RPMI7951 (cell line): ENCODE results near the gene KNG1. TPM values are rescaled to one million over a fixed set of nuclear protein-coding genes. Genes with fewer than 3 reads are reported as not detected.
"Not testable (repeated sequence)": the region's sequence is repeated elsewhere in the genome, so short reads cannot be mapped to it uniquely, and the experiment has no call there.

ENCODE experiments used
- DNase-seq: peaks from one replicate; pipeline ENCODE4 v3.0.0-alpha.2; 2012; ENCODE audit warnings: low read depth
- total RNA-seq: library from RNA; depleted of rRNA; stranded (reverse); fragments of >200 nt; shearing (Covaris generic); gene quantifications from 2 replicates; pipeline ENCODE4 v1.2.3, GENCODE V29; 2014

Gene KNG1
- total RNA-seq, 1 experiment from 2014 or later = not detected

- no peak for DNase-seq
Measured at GRCh38 chr3:186708983-186709679, 8.0 kb upstream of the KNG1 start.

DNA sequence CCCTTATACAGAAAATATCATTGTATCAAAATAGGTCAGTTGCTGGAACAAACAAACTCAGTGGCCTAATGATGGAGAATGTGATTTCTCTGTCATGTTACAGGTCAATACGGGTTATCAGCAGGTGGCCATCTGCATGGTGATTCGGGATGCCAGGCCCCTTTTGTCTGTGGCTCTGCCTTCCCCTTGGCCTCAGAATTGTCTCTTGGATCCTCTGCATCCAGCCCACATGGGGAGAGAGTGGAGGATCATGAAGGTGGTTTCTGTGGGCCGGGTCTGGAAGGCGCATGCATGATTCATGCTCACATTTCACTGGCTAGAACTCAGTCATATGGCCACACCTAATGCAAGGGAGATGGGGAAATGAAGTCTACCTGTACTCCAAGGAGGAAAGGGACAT lies 6.5 kb upstream of the KNG1 start:
- not testable (repeated sequence) for DNase-seq

GRCh38 chr3:186713499-186713898 lies 3.7 kb upstream of the KNG1 start:
- no peak for DNase-seq

DNA sequence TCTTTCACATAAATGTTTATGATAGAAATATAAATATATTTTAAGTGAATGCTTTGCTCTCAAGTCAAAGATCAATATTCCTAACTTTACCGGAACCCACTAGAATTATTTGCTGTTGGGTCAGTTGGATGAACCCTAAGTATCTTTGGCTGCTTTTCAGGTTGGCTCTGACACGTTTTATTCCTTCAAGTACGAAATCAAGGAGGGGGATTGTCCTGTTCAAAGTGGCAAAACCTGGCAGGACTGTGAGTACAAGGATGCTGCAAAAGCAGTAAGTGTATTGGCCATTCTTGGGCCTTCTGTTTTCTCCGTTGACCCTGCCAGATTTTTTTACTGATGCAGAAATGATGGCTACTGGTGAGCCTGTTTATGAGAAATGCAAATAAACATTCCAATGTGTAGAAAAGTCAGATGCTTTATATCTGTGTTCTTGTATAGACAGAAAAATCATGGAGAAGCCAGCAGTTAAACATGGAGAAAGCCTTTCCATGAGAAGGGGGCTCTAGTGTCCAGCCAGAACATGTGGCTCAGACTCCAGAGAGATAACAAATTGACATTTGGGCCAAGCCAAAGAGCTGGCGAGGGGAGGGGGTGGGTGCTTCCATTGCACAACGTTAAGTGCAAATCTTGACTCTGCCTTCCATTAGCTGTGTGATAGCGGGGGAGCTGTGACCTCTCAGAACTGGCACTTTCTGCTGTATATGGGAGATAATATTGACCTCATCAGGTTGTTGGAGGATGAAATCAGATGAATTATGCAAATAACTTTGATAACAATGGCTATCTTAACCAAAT lies 3.0 kb downstream of the KNG1 start:
- no peak for DNase-seq

- peak; percentile 25 for DNase-seq
Measured at GRCh38 chr3:186722457-186722856, 5.3 kb downstream of the KNG1 start.

GRCh38 chr3:186724911-186725310 lies 7.8 kb downstream of the KNG1 start:
- no peak for DNase-seq

GRCh38 chr3:186732169-186732766 lies 15.1 kb downstream of the KNG1 start:
- no peak for DNase-seq

DNA sequence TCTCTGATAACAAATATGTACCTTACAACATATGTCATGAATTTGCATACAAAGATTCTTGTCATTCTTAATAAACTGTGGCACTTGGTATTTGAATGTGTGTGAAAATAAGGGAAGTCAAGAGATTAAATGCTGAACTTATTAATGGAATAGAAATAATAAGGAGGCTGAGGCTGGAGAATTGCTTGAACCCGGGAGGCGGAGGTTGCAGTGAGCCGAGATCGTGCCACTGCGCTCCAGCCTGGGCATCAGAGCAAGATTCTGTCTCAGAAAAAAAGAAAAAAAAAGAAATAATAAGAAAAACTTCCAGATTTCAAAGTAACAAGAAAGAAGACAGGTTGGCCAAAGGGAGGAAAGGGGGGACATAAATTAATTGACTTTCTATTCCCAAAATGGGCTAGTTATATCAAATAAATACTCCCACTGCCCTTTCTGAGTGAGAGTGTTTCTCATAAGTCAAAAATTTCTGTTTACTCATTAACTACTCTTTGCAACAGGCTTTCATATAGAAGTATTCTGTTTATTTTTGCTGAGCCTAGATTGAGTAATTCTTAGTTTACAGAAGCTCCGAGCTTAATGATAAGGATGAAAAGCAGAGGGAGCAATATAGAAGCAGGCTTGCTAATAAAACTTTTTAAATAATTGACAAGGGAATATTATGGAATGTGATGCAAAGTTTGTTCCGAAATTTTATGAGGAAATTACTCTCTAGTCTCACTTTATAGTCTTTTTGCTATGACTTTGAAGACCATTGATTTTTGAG lies 25.6 kb downstream of the KNG1 start:
- no peak for DNase-seq

DNA sequence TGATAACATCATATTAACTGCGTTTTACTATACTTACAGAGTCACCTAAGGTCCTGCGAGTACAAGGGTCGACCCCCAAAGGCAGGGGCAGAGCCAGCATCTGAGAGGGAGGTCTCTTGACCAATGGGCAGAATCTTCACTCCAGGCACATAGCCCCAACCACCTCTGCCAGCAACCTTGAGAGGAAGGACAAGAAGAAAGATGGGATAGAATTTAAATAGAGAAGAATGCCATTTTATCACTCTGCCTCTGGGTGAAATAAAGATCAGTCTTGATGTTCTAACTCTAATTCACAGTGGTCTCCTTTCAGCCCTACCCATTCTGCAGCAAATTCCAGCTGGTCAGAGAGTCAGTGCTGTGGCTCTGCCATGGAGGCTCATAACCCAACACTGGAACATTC lies 26.5 kb downstream of the KNG1 start:
- no peak for DNase-seq

DNA sequence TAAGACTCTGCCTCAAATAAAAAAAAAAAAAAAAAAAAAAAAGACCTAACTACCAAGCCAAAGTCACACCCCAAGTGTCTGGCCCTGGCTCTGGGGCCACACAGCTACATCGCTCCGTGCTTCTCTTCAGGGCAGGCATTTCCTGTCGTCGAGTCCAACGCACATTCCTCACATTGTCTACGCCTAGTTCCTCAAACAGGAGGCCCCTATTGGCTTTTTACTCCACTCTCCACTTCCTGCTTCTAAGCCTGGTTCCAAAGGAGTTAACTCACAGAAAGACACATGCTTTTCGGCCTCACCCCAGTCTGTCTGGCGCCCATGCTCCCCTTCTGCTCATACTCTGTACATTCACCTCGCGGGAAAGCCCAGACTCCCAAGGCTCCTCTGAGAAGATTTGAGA lies 28.8 kb downstream of the KNG1 start:
- DNase-seq = peak; percentile 30

DNA sequence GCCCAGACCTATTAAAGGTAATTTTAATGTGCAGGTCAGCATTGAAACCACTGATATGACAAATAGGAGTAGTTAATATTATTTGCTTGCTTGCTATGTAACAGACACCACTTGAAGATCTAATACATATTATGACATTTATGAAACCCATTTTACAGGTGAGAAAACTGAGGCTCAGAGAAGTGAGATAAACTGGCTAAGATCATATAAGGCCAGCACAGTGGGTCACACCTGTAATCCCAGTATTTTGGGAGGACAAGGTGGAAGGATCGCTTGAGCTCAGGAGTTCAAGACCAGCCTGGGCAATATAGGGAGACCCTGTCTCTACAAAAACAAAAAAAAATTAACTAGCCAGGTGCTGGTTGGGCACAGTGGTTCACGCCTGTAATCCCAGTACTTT lies 33.2 kb downstream of the KNG1 start:
- DNase-seq = no peak

DNA sequence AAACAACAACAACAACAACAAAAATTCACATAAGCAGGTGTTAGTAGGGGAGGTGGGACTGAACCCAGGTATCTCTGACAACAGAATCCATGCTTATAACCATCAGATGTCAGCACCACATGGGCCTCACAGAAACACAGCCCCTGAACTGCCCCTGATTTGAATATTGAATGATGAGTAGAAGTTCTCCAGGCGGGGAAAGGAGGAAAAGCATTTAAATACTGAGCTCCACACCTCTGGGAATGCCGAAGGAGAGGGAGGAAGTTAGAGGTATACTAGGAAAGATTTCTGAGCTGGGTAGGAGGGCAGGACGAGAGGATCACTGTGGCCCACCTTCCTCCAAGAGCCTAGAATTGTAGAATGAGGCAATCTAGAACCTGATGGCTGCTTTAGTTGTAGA lies 34.3 kb downstream of the KNG1 start:
- DNase-seq = no peak

DNA sequence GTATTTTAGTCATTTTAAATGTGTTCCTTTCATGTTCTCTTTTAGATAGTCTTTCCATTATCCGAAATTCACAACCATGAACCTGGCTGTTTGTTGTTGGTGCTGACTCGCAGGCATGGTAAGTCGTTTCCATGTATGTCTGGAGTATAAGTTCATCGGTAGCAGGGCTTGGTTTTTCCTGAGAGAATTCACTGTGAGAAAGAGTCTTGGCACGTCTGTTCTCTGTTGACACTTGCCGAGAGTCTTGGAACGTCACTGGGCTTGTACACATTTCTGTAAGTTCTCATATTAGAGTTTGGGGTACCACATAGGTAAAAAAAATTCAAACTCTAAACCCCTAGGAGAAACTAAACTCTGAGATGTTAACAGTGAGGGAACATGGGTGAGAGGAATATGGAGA lies 36.8 kb downstream of the KNG1 start:
- DNase-seq = no peak

GRCh38 chr3:186754871-186755270 lies 37.7 kb downstream of the KNG1 start:
- no peak for DNase-seq

DNA sequence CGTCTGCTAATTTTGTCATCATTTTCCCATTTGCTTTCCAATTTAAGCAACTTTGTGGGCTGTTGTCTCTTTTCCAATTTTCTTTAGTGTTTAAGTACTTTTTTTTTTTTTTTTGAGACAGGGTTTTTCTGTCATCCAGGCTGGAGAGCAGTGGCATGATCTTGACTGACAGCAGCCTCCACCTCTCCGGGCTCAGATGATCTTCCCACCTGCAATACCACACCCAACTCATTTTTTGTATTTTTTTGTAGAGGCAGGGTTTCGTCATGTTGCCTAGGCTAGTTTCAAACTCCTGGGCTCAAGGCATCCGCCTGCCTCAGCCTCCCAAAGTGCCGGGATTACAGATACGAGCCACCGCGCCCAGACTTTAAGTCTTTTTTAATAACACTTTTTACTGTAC lies 40.1 kb downstream of the KNG1 start:
- DNase-seq = no peak

DNA sequence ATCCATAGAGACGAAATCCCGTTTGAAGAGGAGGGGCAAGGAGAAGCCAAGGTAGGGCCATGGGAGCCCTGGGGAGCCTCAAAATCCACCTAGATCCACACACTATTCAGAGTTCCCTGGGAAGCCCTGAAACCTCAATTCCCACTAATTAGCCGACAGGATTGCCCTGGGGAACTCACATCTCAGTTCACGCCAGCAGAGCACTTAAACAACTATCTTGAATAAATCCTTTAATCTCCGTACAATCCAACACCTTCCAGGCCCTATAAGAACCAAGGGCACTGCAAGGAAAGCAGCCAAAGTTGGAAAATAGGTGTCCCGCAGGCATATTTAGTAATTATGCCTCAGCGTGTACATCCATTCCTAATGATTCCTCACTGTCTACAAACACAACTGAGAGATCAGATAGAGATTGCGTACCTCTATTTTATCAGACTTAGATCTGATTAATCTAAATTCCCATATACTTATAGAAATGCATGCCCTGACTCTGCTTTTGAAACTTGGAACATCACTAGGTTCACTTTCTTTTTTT lies 40.6 kb downstream of the KNG1 start:
- DNase-seq = no peak

- DNase-seq = peak; percentile 4
Measured at GRCh38 chr3:186759231-186759930, 42.2 kb downstream of the KNG1 start.

- DNase-seq = no peak
Measured at GRCh38 chr3:186760141-186760833, 43.1 kb downstream of the KNG1 start.

DNA sequence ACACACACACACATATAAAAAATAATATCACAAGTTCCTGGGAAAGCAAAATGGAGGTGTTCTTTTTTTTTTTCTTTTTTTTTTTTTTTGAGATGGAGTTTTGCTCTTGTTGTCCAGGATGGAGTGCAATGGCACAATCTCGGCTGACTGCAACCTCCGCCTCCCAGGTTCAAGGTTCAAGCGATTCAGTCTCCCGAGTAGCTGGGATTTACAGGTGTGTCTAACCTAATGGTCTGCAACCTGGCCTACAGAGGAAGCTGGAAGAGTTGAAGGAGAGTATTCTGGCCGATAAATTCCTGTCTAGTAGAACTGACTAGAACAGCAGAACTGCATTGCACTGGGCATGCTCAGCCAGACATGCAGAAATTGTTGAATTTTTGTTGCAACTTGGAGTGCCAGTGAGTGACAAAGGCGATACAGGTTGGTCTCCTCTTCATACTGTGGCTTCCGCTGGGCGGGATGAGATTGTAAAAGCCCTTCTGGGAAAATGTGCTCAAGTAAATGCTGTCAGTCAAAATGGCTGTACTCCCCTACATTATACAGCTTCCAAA lies 43.8 kb downstream of the KNG1 start:
- DNase-seq = no peak

- no peak for DNase-seq
Measured at GRCh38 chr3:186772281-186772694, 55.1 kb downstream of the KNG1 start.
